GM21381 (cell line): ENCODE measurements around the gene COX14.
"Not testable (repeated sequence)": the region's sequence is repeated elsewhere in the genome, so short reads cannot be mapped to it uniquely, and the experiment has no call there.

Experiments used
- ATAC-seq: cut with Tn5 transposase; IDR thresholded peaks from one replicate; pipeline ENCODE4 v1.9.1; 2021; ENCODE audit warnings: mild to moderate bottlenecking, moderate library complexity; ENCODE audit not compliant: unreplicated experiment

Gene COX14

GRCh38 chr12:50107416-50108268 lies 4.4 kb upstream of the COX14 start:
- ATAC-seq: no peak

GRCh38 chr12:50109319-50109718 lies 2.7 kb upstream of the COX14 start:
- ATAC-seq: no peak

- ATAC-seq: no peak
Observed at GRCh38 chr12:50110127-50110761, 1.8 kb upstream of the COX14 start.

GRCh38 chr12:50110762-50111351 lies 1.2 kb upstream of the COX14 start:
- no peak for ATAC-seq

- ATAC-seq: peak; percentile 6
Observed at GRCh38 chr12:50111395-50111692, 692 bp upstream of the COX14 start.

GRCh38 chr12:50112456-50113218 lies 601 bp downstream of the COX14 start:
- ATAC-seq: peak; percentile 4

GRCh38 chr12:50117057-50117622 lies 5.1 kb downstream of the COX14 start:
- no peak for ATAC-seq

- ATAC-seq: no peak
Observed at GRCh38 chr12:50119387-50119786, 7.4 kb downstream of the COX14 start.

GRCh38 chr12:50120521-50120920 lies 8.5 kb downstream of the COX14 start:
- ATAC-seq: no peak

- ATAC-seq: no peak
Observed at GRCh38 chr12:50120953-50121352, 8.9 kb downstream of the COX14 start.

- no peak for ATAC-seq
Observed at GRCh38 chr12:50121641-50122040, 9.6 kb downstream of the COX14 start.

GRCh38 chr12:50123203-50123602 lies 11.2 kb downstream of the COX14 start:
- no peak for ATAC-seq

GRCh38 chr12:50127546-50127945 lies 15.5 kb downstream of the COX14 start:
- ATAC-seq: no peak

- ATAC-seq: no peak
Observed at GRCh38 chr12:50129290-50129689, 17.3 kb downstream of the COX14 start.

GRCh38 chr12:50132505-50133135 lies 20.6 kb downstream of the COX14 start:
- ATAC-seq: no peak

GRCh38 chr12:50142993-50143392 lies 31.0 kb downstream of the COX14 start:
- ATAC-seq: no peak

GRCh38 chr12:50145439-50145838 lies 33.4 kb downstream of the COX14 start:
- ATAC-seq: no peak

GRCh38 chr12:50147281-50147680 lies 35.2 kb downstream of the COX14 start:
- no peak for ATAC-seq

GRCh38 chr12:50148011-50148410 lies 36.0 kb downstream of the COX14 start:
- not testable (repeated sequence) for ATAC-seq

- no peak for ATAC-seq
Observed at GRCh38 chr12:50149311-50149710, 37.3 kb downstream of the COX14 start.
